Caco-2 (cell line): Measurements from ENCODE around the gene GPR39. TPM values are rescaled to one million over a fixed set of nuclear protein-coding genes. Genes with fewer than 3 reads are reported as not detected.

Source experiments
- BruUV-seq: library from RNA; stranded (reverse); fragments of 400-500 nt; replicated peaks from 2 replicates; lab custom pipeline; 2021; lab: Mats Ljungman, UMichigan
- CTCF ChIA-PET: fragments of 300-600 bp; sonication (Branson Sonifier 250); formaldehyde crosslinking; loops from one replicate; lab custom pipeline; 2022; ENCODE audit warnings: antibody characterized with exemption; lab: Charles Lee
- POLR2A ChIA-PET: fragments of 300-600 bp; sonication (Branson Sonifier 250); formaldehyde crosslinking; loops from one replicate; lab custom pipeline; 2022; ENCODE audit warnings: antibody characterized with exemption; lab: Charles Lee
- DNase-seq, 2 experiments: peaks; one replicate each; pipeline versions ENCODE4 v3.0.0 to v3.0.0-alpha.2; 2020 to 2022
- H3K27me3 ChIP-seq: replicated peaks from 2 replicates; pipeline ENCODE4 v1.6.0; 2011; ENCODE audit warnings: low read length; ENCODE audit not compliant: control insufficient read depth, insufficient read depth
- H3K36me3 ChIP-seq: 2 replicates; pipeline ENCODE4 v1.5.1; 2011; ENCODE audit warnings: low read length; ENCODE audit not compliant: control insufficient read depth, insufficient read depth
- H3K4me1 ChIP-seq: fragments of 250-450 bp; sonication (Bioruptor Pico); 2 replicates; pipeline ENCODE4 v1.5.1; 2020; ENCODE audit warnings: mild to moderate bottlenecking
- H3K4me3 ChIP-seq: 2 replicates; pipeline ENCODE4 v1.5.1; 2011; ENCODE audit warnings: low read depth, mild to moderate bottlenecking, control low read depth, low read length
- H3K9me3 ChIP-seq: fragments of 250-450 bp; sonication (Bioruptor Pico); 2 replicates; pipeline ENCODE4 v1.5.1; 2020; ENCODE audit warnings: mild to moderate bottlenecking, moderate library complexity
- H3K27ac Mint-ChIP-seq: one replicate; pipeline ENCODE4 v1.8.0; 2022; ENCODE audit warnings: mixed read lengths; ENCODE audit not compliant: unreplicated experiment
- H3K27me3 Mint-ChIP-seq: one replicate; pipeline ENCODE4 v1.8.0; 2022; ENCODE audit warnings: mixed read lengths; ENCODE audit not compliant: insufficient read depth, unreplicated experiment
- H3K36me3 Mint-ChIP-seq: one replicate; pipeline ENCODE4 v1.8.0; 2022; ENCODE audit warnings: mild to moderate bottlenecking, mixed read lengths; ENCODE audit not compliant: insufficient read depth, unreplicated experiment
- H3K4me1 Mint-ChIP-seq: one replicate; pipeline ENCODE4 v1.8.0; 2022; ENCODE audit warnings: low read depth, mixed read lengths; ENCODE audit not compliant: unreplicated experiment
- H3K4me3 Mint-ChIP-seq: one replicate; pipeline ENCODE4 v1.8.0; 2022; ENCODE audit warnings: mild to moderate bottlenecking, moderate library complexity, mixed read lengths; ENCODE audit not compliant: unreplicated experiment
- H3K9me3 Mint-ChIP-seq: one replicate; pipeline ENCODE4 v1.8.0; 2022; ENCODE audit warnings: mixed read lengths; ENCODE audit not compliant: unreplicated experiment
- intact Hi-C: fragments of 100-400 bp; cut with micrococcal nuclease; formaldehyde crosslinking; loops from one replicate; pipeline ENCODE4 v1.10.0; 2022; ENCODE audit not compliant: unreplicated experiment
- total RNA-seq: library from RNA; stranded (reverse); gene quantifications from 2 replicates; pipeline ENCODE4 v1.2.3, GENCODE V29; 2022
- TF ChIP-seq, protein P1 (sequence below), 2 experiments: fragments of 200-600 bp in 1 of 2; IDR thresholded peaks; 1 replicate in 1 of 2; 2 replicates in 1 of 2; pipeline versions ENCODE4 v1.5.1 to v1.8.0; 2011 to 2022; ENCODE audit warnings: antibody characterized with exemption in 1 of 2, control low read depth in 1 of 2, inconsistent platforms in 1 of 2, low read depth in 1 of 2, low read length in 1 of 2, mild to moderate bottlenecking in 1 of 2, moderate library complexity in 1 of 2; ENCODE audit not compliant: insufficient read depth in 1 of 2, severe bottlenecking in 1 of 2, unreplicated experiment in 1 of 2

The GPR39 gene
- total RNA-seq, 1 experiment from 2014 or later: 26.8 TPM

GRCh38 chr2:132415915-132416722 lies 486 bp upstream of the GPR39 start:
- H3K9me3 Mint-ChIP-seq: no peaks in the 10 kb centered on the region
- H3K27me3 ChIP-seq: no peaks in the 10 kb centered on the region
- peak overlapping the region; percentile 84 for H3K4me3 Mint-ChIP-seq
- ChIA-PET POLR2A (interaction anchor here (0.5 to 1.8 kb wide), 6 partner anchors 8 to 139 kb away, joined by 3 to 29 read pairs (median 6); no protein-coding TSS in a partner anchor), CTCF (interaction anchor here (0.6 to 1.8 kb wide), 10 partner anchors 8 to 1152 kb away, joined by 3 to 18 read pairs (median 4); partner anchors contain the start of gene NCKAP5)
- peak; percentile 99 for DNase-seq
- H3K27ac Mint-ChIP-seq: peak overlapping the region; percentile 97
- H3K36me3 Mint-ChIP-seq: peaks cover 15% of the 10 kb centered on the region
- no peaks in the 10 kb centered on the region for H3K9me3 ChIP-seq
- no peaks in the 10 kb centered on the region for H3K36me3 ChIP-seq
- no peaks in the 10 kb centered on the region for H3K27me3 Mint-ChIP-seq
- intact Hi-C loops: loop anchor here (1.0 to 10.0 kb wide), 7 partner anchors 8 to 921 kb away; partner anchors contain the start of genes LYPD1 and MZT2A
- peaks cover 47% of the 10 kb centered on the region for H3K4me1 Mint-ChIP-seq
- TF ChIP-seq, protein P1, sequence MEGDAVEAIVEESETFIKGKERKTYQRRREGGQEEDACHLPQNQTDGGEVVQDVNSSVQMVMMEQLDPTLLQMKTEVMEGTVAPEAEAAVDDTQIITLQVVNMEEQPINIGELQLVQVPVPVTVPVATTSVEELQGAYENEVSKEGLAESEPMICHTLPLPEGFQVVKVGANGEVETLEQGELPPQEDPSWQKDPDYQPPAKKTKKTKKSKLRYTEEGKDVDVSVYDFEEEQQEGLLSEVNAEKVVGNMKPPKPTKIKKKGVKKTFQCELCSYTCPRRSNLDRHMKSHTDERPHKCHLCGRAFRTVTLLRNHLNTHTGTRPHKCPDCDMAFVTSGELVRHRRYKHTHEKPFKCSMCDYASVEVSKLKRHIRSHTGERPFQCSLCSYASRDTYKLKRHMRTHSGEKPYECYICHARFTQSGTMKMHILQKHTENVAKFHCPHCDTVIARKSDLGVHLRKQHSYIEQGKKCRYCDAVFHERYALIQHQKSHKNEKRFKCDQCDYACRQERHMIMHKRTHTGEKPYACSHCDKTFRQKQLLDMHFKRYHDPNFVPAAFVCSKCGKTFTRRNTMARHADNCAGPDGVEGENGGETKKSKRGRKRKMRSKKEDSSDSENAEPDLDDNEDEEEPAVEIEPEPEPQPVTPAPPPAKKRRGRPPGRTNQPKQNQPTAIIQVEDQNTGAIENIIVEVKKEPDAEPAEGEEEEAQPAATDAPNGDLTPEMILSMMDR (IDR thresholded peaks at IDR 0.05; ENCODE audit: insufficient read depth in 1 of 2, low read depth in 1 of 2, low read length in 1 of 2, severe bottlenecking in 1 of 2, unreplicated experiment in 1 of 2): no peak
- no TSS peak for BruUV-seq
- peaks cover 50% of the 10 kb centered on the region for H3K4me1 ChIP-seq
- H3K4me3 ChIP-seq: peak overlapping the region; percentile 59

- peaks cover 15% of the 10 kb centered on the region for H3K36me3 Mint-ChIP-seq
- H3K36me3 ChIP-seq: no peaks in the 10 kb centered on the region
- peak overlapping the region; percentile 97 for H3K27ac Mint-ChIP-seq
- no TSS peak for BruUV-seq
- H3K4me1 Mint-ChIP-seq: peaks cover 55% of the 10 kb centered on the region
- CTCF ChIA-PET: interaction anchor here (1.7 kb wide), 1 partner anchor 68 kb away, joined by 15 read pairs; no protein-coding TSS in a partner anchor
- H3K4me1 ChIP-seq: peaks cover 62% of the 10 kb centered on the region
- no peaks in the 10 kb centered on the region for H3K9me3 ChIP-seq
- POLR2A ChIA-PET: no interaction called here
- no peaks in the 10 kb centered on the region for H3K9me3 Mint-ChIP-seq
- TF ChIP-seq, protein P1 (IDR thresholded peaks at IDR 0.05; ENCODE audit: insufficient read depth in 1 of 2, low read depth in 1 of 2, low read length in 1 of 2, severe bottlenecking in 1 of 2, unreplicated experiment in 1 of 2): no peak
- H3K27me3 ChIP-seq: no peaks in the 10 kb centered on the region
- DNase-seq: no peak
- peak overlapping the region; percentile 84 for H3K4me3 Mint-ChIP-seq
- H3K27me3 Mint-ChIP-seq: no peaks in the 10 kb centered on the region
- H3K4me3 ChIP-seq: peak overlapping the region; percentile 37
- intact Hi-C loops: loop anchor here (5.0 to 10.0 kb wide), 3 partner anchors 125 to 923 kb away; partner anchors contain the start of genes LYPD1 and MZT2A
Observed at GRCh38 chr2:132417430-132418035, 928 bp downstream of the GPR39 start.

DNA sequence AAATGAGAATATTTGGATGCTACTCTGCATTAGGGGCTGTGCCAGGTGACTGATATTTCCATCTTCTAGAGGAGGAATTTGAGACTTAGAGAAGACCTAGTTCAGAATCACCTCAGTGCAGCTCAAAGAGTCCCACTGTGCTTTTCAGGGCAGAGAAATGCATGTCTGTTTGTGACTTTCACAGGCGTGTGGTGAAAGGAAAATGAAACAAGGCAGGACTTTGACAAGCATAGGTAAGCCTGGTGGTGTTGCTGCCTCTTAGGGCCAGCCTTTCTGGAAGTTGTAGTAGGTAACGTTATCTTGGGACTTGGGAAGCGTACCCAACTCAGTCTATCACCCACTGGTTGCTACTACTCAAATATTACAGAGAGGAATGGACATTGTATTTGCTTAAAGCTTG lies 2.6 kb downstream of the GPR39 start:
- peak overlapping the region; percentile 84 for H3K4me3 Mint-ChIP-seq
- intact Hi-C loops: loop anchor here (5.0 to 10.0 kb wide), 3 partner anchors 123 to 924 kb away; partner anchors contain the start of genes LYPD1 and MZT2A
- no peaks in the 10 kb centered on the region for H3K27me3 Mint-ChIP-seq
- peaks cover 62% of the 10 kb centered on the region for H3K4me1 Mint-ChIP-seq
- Histone ChIP-seq H3K27me3 (no peaks in the 10 kb centered on the region), H3K36me3 (no peaks in the 10 kb centered on the region), H3K4me3 (peak overlapping the region; percentile 17), H3K4me1 (peaks cover 79% of the 10 kb centered on the region), H3K9me3 (no peaks in the 10 kb centered on the region)
- ChIA-PET CTCF (no interaction called here), POLR2A (no interaction called here)
- H3K27ac Mint-ChIP-seq: peak overlapping the region; percentile 71
- no peaks in the 10 kb centered on the region for H3K9me3 Mint-ChIP-seq
- no TSS peak for BruUV-seq
- peaks cover 21% of the 10 kb centered on the region for H3K36me3 Mint-ChIP-seq
- DNase-seq: no peak
- TF ChIP-seq, protein P1 (IDR thresholded peaks at IDR 0.05; ENCODE audit: insufficient read depth in 1 of 2, low read depth in 1 of 2, low read length in 1 of 2, severe bottlenecking in 1 of 2, unreplicated experiment in 1 of 2): no peak
